Trophoblast cell (in vitro differentiated cells and primary cell): Measurements from ENCODE around the gene ICA1L.

Experiments used
- DNase-seq, 2 donors: peaks; one replicate each; pipeline ENCODE4 v3.0.0-alpha.2; 2016
- H2AFZ ChIP-seq: 2 replicates; pipeline ENCODE4 v1.6.1; 2013; ENCODE audit warnings: low read length, moderate library complexity, mild to moderate bottlenecking; ENCODE audit not compliant: insufficient read depth, poor library complexity
- H2AK5ac ChIP-seq: 2 replicates; pipeline ENCODE4 v1.6.1; 2013; ENCODE audit warnings: mild to moderate bottlenecking, low read length
- H2BK120ac ChIP-seq: 2 replicates; pipeline ENCODE4 v1.6.1; 2013; ENCODE audit warnings: low read length, mild to moderate bottlenecking, moderate library complexity; ENCODE audit not compliant: insufficient read depth, poor library complexity
- H2BK12ac ChIP-seq: 2 replicates; pipeline ENCODE4 v1.6.1; 2013; ENCODE audit warnings: mild to moderate bottlenecking, low read length, moderate library complexity
- H2BK5ac ChIP-seq: 2 replicates; pipeline ENCODE4 v1.6.1; 2013; ENCODE audit warnings: low read length, low read depth, moderate library complexity, mild to moderate bottlenecking; ENCODE audit not compliant: poor library complexity
- H3K14ac ChIP-seq: 2 replicates; pipeline ENCODE4 v1.6.1; 2013; ENCODE audit warnings: mild to moderate bottlenecking, low read length
- H3K18ac ChIP-seq: 2 replicates; pipeline ENCODE4 v1.6.1; 2013; ENCODE audit warnings: mild to moderate bottlenecking, low read length
- H3K23ac ChIP-seq: 2 replicates; pipeline ENCODE4 v1.6.1; 2013; ENCODE audit warnings: low read length
- H3K27ac ChIP-seq: 2 replicates; pipeline ENCODE4 v1.5.1; 2013; ENCODE audit warnings: low read depth, mild to moderate bottlenecking, inconsistent platforms, low read length, moderate library complexity
- H3K27me3 ChIP-seq: 2 replicates; pipeline ENCODE4 v1.6.1; 2013; ENCODE audit warnings: inconsistent platforms, mild to moderate bottlenecking, low read length, moderate library complexity; ENCODE audit not compliant: insufficient read depth
- H3K36me3 ChIP-seq, 2 experiments: 1 replicate in 1 of 2; 2 replicates in 1 of 2; pipeline ENCODE4 v1.6.1; 2013; ENCODE audit warnings: low read length in 2 of 2, mild to moderate bottlenecking in 2 of 2, moderate library complexity in 1 of 2; ENCODE audit not compliant: insufficient read depth in 2 of 2, control insufficient read depth in 1 of 2
- H3K4ac ChIP-seq: 2 replicates; pipeline ENCODE4 v1.6.1; 2013; ENCODE audit warnings: low read depth, mild to moderate bottlenecking, low read length, moderate library complexity
- H3K4me1 ChIP-seq, 2 experiments: 1 replicate in 1 of 2; 2 replicates in 1 of 2; pipeline ENCODE4 v1.6.1; 2013; ENCODE audit warnings: low read length in 2 of 2, mild to moderate bottlenecking in 2 of 2, moderate library complexity in 1 of 2; ENCODE audit not compliant: insufficient read depth in 2 of 2, control insufficient read depth in 1 of 2
- H3K4me2 ChIP-seq: 2 replicates; pipeline ENCODE4 v1.6.1; 2013; ENCODE audit warnings: inconsistent platforms, mild to moderate bottlenecking, low read length, moderate library complexity
- H3K4me3 ChIP-seq: 2 replicates; pipeline ENCODE4 v1.5.1; 2013; ENCODE audit warnings: mild to moderate bottlenecking, low read depth, low read length, inconsistent platforms
- H3K79me1 ChIP-seq: one replicate; pipeline ENCODE4 v1.6.1; 2013; ENCODE audit warnings: low read length
- H3K79me2 ChIP-seq: 2 replicates; pipeline ENCODE4 v1.6.1; 2013; ENCODE audit warnings: low read length, mild to moderate bottlenecking; ENCODE audit not compliant: control insufficient read depth, insufficient read depth, poor library complexity
- H3K9ac ChIP-seq: 2 replicates; pipeline ENCODE4 v1.6.1; 2013; ENCODE audit warnings: mild to moderate bottlenecking, low read length
- H3K9me3 ChIP-seq: 2 replicates; pipeline ENCODE4 v1.6.1; 2013; ENCODE audit warnings: low read depth, mild to moderate bottlenecking, control low read depth, inconsistent platforms, low read length; ENCODE audit not compliant: insufficient read depth
- H4K12ac ChIP-seq: 2 replicates; pipeline ENCODE4 v1.6.1; 2013; ENCODE audit warnings: low read depth, mild to moderate bottlenecking, low read length, moderate library complexity
- H4K8ac ChIP-seq: 2 replicates; pipeline ENCODE4 v1.6.1; 2013; ENCODE audit warnings: low read depth, mild to moderate bottlenecking, low read length, moderate library complexity
- H4K91ac ChIP-seq: one replicate; pipeline ENCODE4 v1.6.1; 2013; ENCODE audit warnings: low read depth, mild to moderate bottlenecking, low read length, moderate library complexity
- WGBS: extraction: QIAGEN DNeasy Blood & Tissue Kit; methylation state at CpG from one replicate; pipeline ENCODE4 v1.1.7; 2013; ENCODE audit warnings: missing lambda C conversion rate; ENCODE audit not compliant: insufficient read length, insufficient coverage; ENCODE audit errors: extremely low coverage; 5-methylcytosine and 5-hydroxymethylcytosine counted together

ICA1L gene

DNA sequence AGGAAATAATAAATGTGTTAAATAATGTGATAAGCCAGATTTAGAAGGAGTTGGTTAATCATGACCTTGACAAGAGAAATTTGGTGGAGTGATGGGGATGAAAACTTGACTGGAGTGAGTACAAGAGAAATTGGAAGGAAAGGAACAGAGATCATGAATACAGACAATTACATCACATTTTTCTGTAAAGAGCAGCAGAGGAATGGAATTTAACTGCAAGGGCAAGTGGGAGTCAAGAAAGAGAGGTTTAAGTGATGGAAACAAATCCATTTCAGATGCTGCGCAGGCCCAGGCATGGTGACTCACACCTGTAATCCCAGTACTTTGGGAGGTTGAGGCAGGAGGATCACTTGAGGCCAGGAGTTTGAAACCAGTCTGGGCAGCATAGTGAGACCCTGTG, 46.7 kb downstream of the ICA1L start:
- no peaks in the 10 kb centered on the region for H3K79me2 ChIP-seq
- H3K79me1 ChIP-seq: no peaks in the 10 kb centered on the region
- H2AFZ ChIP-seq: no peak overlapping the region
- H3K36me3 ChIP-seq: no peaks in the 10 kb centered on the region
- no peak overlapping the region for H4K8ac ChIP-seq
- H3K4me1 ChIP-seq: no peaks in the 10 kb centered on the region
- no peak overlapping the region for H2AK5ac ChIP-seq
- no peak overlapping the region for H3K18ac ChIP-seq
- no peaks in the 10 kb centered on the region for H3K9me3 ChIP-seq
- no peak overlapping the region for H3K14ac ChIP-seq
- no peak overlapping the region for H3K27ac ChIP-seq
- H2BK120ac ChIP-seq: no peak overlapping the region
- no peak overlapping the region for H2BK12ac ChIP-seq
- H3K27me3 ChIP-seq: no peaks in the 10 kb centered on the region
- WGBS: no CpG with 5 or more reads among the region's 1 CpG
- no peak overlapping the region for H3K4me3 ChIP-seq
- no peak overlapping the region for H4K91ac ChIP-seq
- H3K23ac ChIP-seq: no peak overlapping the region
- H3K9ac ChIP-seq: no peak overlapping the region
- H2BK5ac ChIP-seq: no peak overlapping the region
- H4K12ac ChIP-seq: no peak overlapping the region
- H3K4me2 ChIP-seq: no peak overlapping the region
- peak in 1 of 2 donors; percentile 40 for DNase-seq
- no peak overlapping the region for H3K4ac ChIP-seq

GRCh38 chr2:202822411-202822810, 49.2 kb downstream of the ICA1L start:
- no CpG with 5 or more reads among the region's 2 CpGs for WGBS

DNA sequence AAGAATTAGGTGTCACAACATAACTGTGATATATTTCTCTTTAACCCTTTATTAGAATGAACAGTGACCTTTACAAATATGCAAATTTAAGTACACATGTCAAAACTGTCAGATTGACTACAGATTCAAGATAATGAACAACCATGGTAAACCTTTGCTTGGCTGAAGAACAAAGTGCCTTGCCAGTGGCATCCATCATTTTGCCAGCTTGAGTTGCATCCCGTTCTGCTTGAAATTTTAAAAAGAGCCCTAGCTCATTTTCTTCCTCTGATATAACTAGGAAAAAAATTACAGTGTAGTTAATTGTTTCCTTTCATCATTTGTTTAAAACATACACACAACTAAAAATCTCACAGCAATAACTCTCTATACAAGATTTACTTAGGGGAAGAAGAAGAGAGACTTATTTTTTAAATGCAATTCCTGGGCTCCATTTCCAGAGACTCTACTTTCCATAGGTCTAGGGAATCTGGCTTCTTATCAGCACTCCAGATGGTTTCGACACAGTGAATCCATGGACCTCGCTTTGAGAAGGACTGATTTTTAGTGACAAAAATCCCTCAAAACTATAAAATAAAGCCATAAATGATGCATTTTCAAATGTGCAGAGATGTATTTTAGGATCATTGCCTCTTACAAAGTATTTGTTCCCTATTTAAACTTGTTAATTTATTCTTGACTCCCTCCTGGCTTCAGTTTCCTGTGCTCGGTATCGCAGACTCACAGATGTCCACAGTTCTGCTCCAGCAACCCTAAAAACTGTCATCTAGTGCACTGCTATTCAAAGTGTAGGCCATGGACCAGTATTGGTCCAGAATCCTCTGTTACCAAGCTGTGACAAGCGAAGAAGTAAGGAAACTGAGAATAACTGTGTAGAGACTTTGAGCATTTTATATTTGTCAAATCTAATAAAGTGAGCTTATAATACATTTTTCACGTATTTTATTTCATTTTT, 50.1 kb downstream of the ICA1L start:
- Histone ChIP-seq H4K8ac (no peak overlapping the region), H3K9ac (no peak overlapping the region), H3K36me3 (no peaks in the 10 kb centered on the region), H3K4me2 (no peak overlapping the region), H2BK120ac (no peak overlapping the region), H3K4me3 (no peak overlapping the region), H3K14ac (no peak overlapping the region), H3K27ac (no peak overlapping the region), H3K18ac (no peak overlapping the region), H2AK5ac (no peak overlapping the region), H3K27me3 (no peaks in the 10 kb centered on the region), H3K9me3 (no peaks in the 10 kb centered on the region), H2BK12ac (no peak overlapping the region), H3K79me2 (no peaks in the 10 kb centered on the region), H2BK5ac (no peak overlapping the region), H3K79me1 (no peaks in the 10 kb centered on the region), H3K23ac (no peak overlapping the region), H3K4ac (no peak overlapping the region), H4K12ac (no peak overlapping the region), H4K91ac (no peak overlapping the region), H2AFZ (no peak overlapping the region), H3K4me1 (no peaks in the 10 kb centered on the region)
- DNase-seq: no peak
- WGBS: no CpG with 5 or more reads among the region's 7 CpGs

More at GRCh38 chr2:202822411-202822810, 49.2 kb downstream of the ICA1L start:
- no peak overlapping the region for H3K4ac ChIP-seq
- H4K12ac ChIP-seq: no peak overlapping the region
- H3K18ac ChIP-seq: no peak overlapping the region
- H3K4me1 ChIP-seq: no peaks in the 10 kb centered on the region
- no peaks in the 10 kb centered on the region for H3K79me1 ChIP-seq
- no peak overlapping the region for H3K23ac ChIP-seq
- no peaks in the 10 kb centered on the region for H3K36me3 ChIP-seq
- H3K79me2 ChIP-seq: no peaks in the 10 kb centered on the region
- H3K4me3 ChIP-seq: no peak overlapping the region
- no peak overlapping the region for H2AK5ac ChIP-seq
- H4K8ac ChIP-seq: no peak overlapping the region
- H3K14ac ChIP-seq: no peak overlapping the region
- no peak overlapping the region for H2BK12ac ChIP-seq
- H3K9me3 ChIP-seq: no peaks in the 10 kb centered on the region
- DNase-seq: no peak
- H2BK5ac ChIP-seq: no peak overlapping the region
- no peak overlapping the region for H2AFZ ChIP-seq
- no peaks in the 10 kb centered on the region for H3K27me3 ChIP-seq
- no peak overlapping the region for H3K27ac ChIP-seq
- H2BK120ac ChIP-seq: no peak overlapping the region
- no peak overlapping the region for H3K9ac ChIP-seq
- H3K4me2 ChIP-seq: no peak overlapping the region
- H4K91ac ChIP-seq: no peak overlapping the region

DNA sequence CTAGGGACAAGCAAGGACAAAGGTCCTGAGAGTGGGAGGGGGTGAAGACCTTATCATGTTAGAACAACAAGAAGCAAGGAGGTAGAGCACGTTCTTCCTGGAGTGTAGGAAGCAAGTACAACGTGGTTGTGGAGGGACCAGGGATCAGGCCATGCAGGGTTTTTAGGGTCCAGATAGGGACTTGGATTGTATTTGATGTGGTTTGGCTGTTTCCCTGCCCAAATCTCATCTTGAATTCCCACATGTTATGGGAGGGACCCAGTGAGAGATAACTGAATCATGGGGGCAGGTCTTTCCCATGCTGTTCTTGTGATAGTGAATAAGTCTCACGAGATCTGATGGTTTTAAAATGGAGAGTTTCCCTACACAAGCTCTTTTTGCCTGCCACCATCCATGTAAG, 53.2 kb downstream of the ICA1L start:
- H4K8ac ChIP-seq: no peak overlapping the region
- no CpG with 5 or more reads among the region's 3 CpGs for WGBS
- no peaks in the 10 kb centered on the region for H3K36me3 ChIP-seq
- H3K18ac ChIP-seq: no peak overlapping the region
- H2BK12ac ChIP-seq: no peak overlapping the region
- H3K23ac ChIP-seq: no peak overlapping the region
- peaks cover 2% of the 10 kb centered on the region for H3K9me3 ChIP-seq
- H3K4ac ChIP-seq: no peak overlapping the region
- no peak overlapping the region for H2BK120ac ChIP-seq
- H3K4me1 ChIP-seq: no peaks in the 10 kb centered on the region
- no peak overlapping the region for H2AFZ ChIP-seq
- no peaks in the 10 kb centered on the region for H3K27me3 ChIP-seq
- H4K91ac ChIP-seq: no peak overlapping the region
- no peak overlapping the region for H3K9ac ChIP-seq
- no peak overlapping the region for H4K12ac ChIP-seq
- no peaks in the 10 kb centered on the region for H3K79me1 ChIP-seq
- no peak overlapping the region for H3K4me2 ChIP-seq
- H2AK5ac ChIP-seq: no peak overlapping the region
- no peak for DNase-seq
- H2BK5ac ChIP-seq: no peak overlapping the region
- H3K14ac ChIP-seq: no peak overlapping the region
- H3K27ac ChIP-seq: no peak overlapping the region
- no peaks in the 10 kb centered on the region for H3K79me2 ChIP-seq
- no peak overlapping the region for H3K4me3 ChIP-seq
